ENCODE results near the gene ASIC3. TPM values are rescaled to one million over a fixed set of nuclear protein-coding genes. Genes with fewer than 3 reads are reported as not detected.
A peak's percentile ranks its signal among the peaks of the same experiment; 100 is the strongest.

ASIC3 gene
- total RNA-seq, 4 donors from 2014 or later = 1.3 to 2.9 (median 2.1) TPM

DNA sequence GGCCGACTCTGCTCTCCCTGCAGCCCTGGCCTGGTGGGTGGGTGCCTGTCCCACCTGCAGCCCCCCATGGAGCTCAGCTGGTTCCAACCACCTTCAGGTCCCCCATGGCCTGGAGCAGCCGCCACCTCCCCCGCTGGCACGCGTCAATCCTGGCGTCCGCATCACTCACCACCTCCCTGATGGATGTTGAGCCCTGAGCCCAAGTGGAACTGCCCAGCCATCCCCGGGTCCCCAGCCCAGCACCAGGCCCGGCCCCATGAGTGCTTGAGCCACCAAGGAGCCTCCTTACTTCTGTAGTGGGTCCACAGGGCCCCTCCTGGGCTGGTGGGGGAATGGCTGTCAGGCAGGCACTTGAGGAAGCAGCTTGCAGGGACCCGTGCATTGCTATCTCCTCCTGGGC, 52.6 kb downstream of the ASIC3 start:
- H3K4me3 ChIP-seq = no peak overlapping the region
- no peak overlapping the region for H3K27ac ChIP-seq (replicated peaks in 1 of 4)
- TF ChIP-seq EP300 (IDR thresholded peaks at IDR 0.05) = no peak
- TF ChIP-seq, protein P1, sequence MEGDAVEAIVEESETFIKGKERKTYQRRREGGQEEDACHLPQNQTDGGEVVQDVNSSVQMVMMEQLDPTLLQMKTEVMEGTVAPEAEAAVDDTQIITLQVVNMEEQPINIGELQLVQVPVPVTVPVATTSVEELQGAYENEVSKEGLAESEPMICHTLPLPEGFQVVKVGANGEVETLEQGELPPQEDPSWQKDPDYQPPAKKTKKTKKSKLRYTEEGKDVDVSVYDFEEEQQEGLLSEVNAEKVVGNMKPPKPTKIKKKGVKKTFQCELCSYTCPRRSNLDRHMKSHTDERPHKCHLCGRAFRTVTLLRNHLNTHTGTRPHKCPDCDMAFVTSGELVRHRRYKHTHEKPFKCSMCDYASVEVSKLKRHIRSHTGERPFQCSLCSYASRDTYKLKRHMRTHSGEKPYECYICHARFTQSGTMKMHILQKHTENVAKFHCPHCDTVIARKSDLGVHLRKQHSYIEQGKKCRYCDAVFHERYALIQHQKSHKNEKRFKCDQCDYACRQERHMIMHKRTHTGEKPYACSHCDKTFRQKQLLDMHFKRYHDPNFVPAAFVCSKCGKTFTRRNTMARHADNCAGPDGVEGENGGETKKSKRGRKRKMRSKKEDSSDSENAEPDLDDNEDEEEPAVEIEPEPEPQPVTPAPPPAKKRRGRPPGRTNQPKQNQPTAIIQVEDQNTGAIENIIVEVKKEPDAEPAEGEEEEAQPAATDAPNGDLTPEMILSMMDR (IDR thresholded peaks at IDR 0.05) = no peak
- no peak for TF ChIP-seq POLR2AphosphoS5 (IDR thresholded peaks at IDR 0.05)
- TF ChIP-seq POLR2A (IDR thresholded peaks at IDR 0.05; ENCODE audit: low read depth) = no peak
- intact Hi-C loops (cut with DNase I) = no loop called here
- H3K36me3 ChIP-seq = peaks cover 0 to 13% (median 8%) of the 10 kb centered on the region in 4 donors
- no peaks in the 10 kb centered on the region for H3K27me3 ChIP-seq
- no peak for DNase-seq (ENCODE audit: extremely low spot score)
- H3K4me1 ChIP-seq = peaks cover 26 to 53% (median 34%) of the 10 kb centered on the region in 4 donors
- WGBS = 92% methylated on average over 2 of the region's 10 CpGs
- H3K9me3 ChIP-seq = no peaks in the 10 kb centered on the region

DNA sequence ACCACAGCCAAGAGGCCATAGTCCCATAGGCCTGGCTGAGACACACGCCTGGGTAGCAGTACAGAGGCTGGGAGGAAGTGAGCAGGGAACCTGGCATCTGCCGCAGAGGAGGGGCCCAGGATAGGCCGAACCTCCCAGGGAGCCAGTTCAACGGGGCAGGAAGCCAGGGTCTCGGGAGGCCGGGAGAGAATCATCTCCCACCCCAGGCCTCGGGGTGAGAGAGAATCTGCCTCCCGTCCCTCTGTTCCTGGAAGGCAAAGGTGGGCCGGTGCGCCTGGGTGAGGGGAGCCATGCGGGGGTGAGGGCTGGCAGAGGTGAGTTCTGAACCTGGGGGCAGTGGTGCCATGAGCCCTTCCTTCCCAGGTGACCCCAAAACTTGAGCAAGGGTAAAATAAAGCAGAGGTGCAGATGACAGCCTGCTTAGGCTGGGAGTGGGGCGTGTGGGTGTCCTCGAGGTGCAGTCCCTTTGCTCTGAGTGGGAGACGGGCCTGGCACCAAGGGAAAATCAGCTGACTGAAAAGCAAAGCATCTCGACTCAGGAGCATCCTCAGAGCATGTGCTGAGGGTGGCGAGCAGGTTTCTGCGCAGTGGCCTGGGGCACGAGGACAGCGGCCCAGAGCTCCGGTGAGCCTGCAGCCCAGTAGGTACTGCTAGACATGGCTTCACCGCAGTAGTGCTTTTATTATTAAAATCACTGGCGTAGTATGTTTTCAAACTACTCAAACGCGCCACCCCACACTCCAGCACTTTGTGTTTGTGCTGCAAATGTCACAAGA, 53.5 kb downstream of the ASIC3 start:
- H3K36me3 ChIP-seq = peaks cover 0 to 6% (median 5%) of the 10 kb centered on the region in 4 donors
- no peak for DNase-seq (ENCODE audit: extremely low spot score)
- no peaks in the 10 kb centered on the region for H3K9me3 ChIP-seq
- H3K4me3 ChIP-seq = no peak overlapping the region
- peaks cover 26 to 47% (median 32%) of the 10 kb centered on the region in 4 donors for H3K4me1 ChIP-seq
- 76% methylated on average over 21 of the region's 24 CpGs for WGBS
- H3K27me3 ChIP-seq = no peaks in the 10 kb centered on the region
- H3K27ac ChIP-seq (replicated peaks in 1 of 4) = peak overlapping the region in 1 of 4 donors; percentile 12
- intact Hi-C loops (cut with DNase I) = no loop called here
- TF ChIP-seq POLR2AphosphoS5 (IDR thresholded peaks at IDR 0.05) = no peak
- TF ChIP-seq POLR2A (IDR thresholded peaks at IDR 0.05; ENCODE audit: low read depth) = no peak
- TF ChIP-seq, protein P1 (IDR thresholded peaks at IDR 0.05) = no peak
- no peak for TF ChIP-seq EP300 (IDR thresholded peaks at IDR 0.05)

Other genes with a start within 250 kb of the ASIC3 start
- 10 to 100 TPM; 19.5 to 58.2 (median 54.1) TPM for gene TMEM176B, start 248.2 kb upstream of the ASIC3 start, total RNA-seq
- 10 to 100 TPM; 11.6 to 47.7 (median 35.5) TPM for gene TMEM176A, start 247.8 kb upstream of the ASIC3 start, total RNA-seq
- gene AOC1, start 196.0 kb upstream of the ASIC3 start, total RNA-seq = under 1 TPM in 3 of 4 donors, not detected in 1; 0.23 to 0.45 (median 0.33) TPM
- 10 to 100 TPM; 29.8 to 71.7 (median 42.5) TPM for gene KCNH2, start 70.2 kb upstream of the ASIC3 start, total RNA-seq
- gene NOS3, start 57.5 kb upstream of the ASIC3 start, total RNA-seq = 10 to 100 TPM in 3 of 4 donors, 1 to 10 TPM in 1; 3.7 to 20.2 (median 16.2) TPM
- under 1 TPM in 1 of 4 donors, not detected in 3; 0.42 TPM for gene ATG9B, start 24.0 kb upstream of the ASIC3 start, total RNA-seq
- 10 to 100 TPM; 13.1 to 25.3 (median 19.9) TPM for gene ABCB8, start 20.1 kb upstream of the ASIC3 start, total RNA-seq
- gene CDK5, start 9.4 kb downstream of the ASIC3 start, total RNA-seq = 10 to 100 TPM in 2 of 4 donors, 1 to 10 TPM in 2; 5.3 to 10.4 (median 9.7) TPM
- gene SLC4A2, start 11.1 kb downstream of the ASIC3 start, total RNA-seq = 100 to 1,000 TPM in 3 of 4 donors, 10 to 100 TPM in 1; 96.8 to 165 (median 122) TPM
- 10 to 100 TPM; 45.7 to 74.9 (median 60.4) TPM for gene FASTK, start 32.3 kb downstream of the ASIC3 start, total RNA-seq
- 10 to 100 TPM; 39.0 to 66.6 (median 51.4) TPM for gene TMUB1, start 35.0 kb downstream of the ASIC3 start, total RNA-seq
- 10 to 100 TPM; 33.8 to 71.2 (median 60.0) TPM for gene AGAP3, start 37.9 kb downstream of the ASIC3 start, total RNA-seq
- gene GBX1, start 119.2 kb downstream of the ASIC3 start, total RNA-seq = not detected
- gene ASB10, start 138.7 kb downstream of the ASIC3 start, total RNA-seq = not detected
- not detected for gene H2BK1, start 162.0 kb downstream of the ASIC3 start, total RNA-seq
- gene ABCF2, start 178.7 kb downstream of the ASIC3 start, total RNA-seq = 10 to 100 TPM; 33.8 to 53.2 (median 39.0) TPM
- gene CHPF2, start 184.0 kb downstream of the ASIC3 start, total RNA-seq = 10 to 100 TPM; 23.7 to 39.4 (median 26.8) TPM
- 10 to 100 TPM; 25.3 to 43.4 (median 40.6) TPM for gene SMARCD3, start 200.2 kb downstream of the ASIC3 start, total RNA-seq

Measured in esophagus muscularis mucosa (tissue), 4 donors.